Tibial nerve (tissue), 4 donors: ENCODE data around the gene SUFU. TPM values are rescaled to one million over a fixed set of nuclear protein-coding genes. Genes with fewer than 3 reads are reported as not detected.

Experiments
- DNase-seq, 2 donors: peaks; one replicate each; pipeline ENCODE4 v3.0.0-alpha.2; 2019; ENCODE audit warnings: low spot score in 2 of 2
- H3K27ac ChIP-seq, 4 donors: fragments of 200-600 bp; sonication (generic) in 3 of 4; one replicate each; pipeline ENCODE4 v1.5.1; 2017 to 2019; ENCODE audit warnings: mild to moderate bottlenecking in 1 of 4
- H3K27me3 ChIP-seq, 2 donors: fragments of 200-600 bp; sonication (generic) in 1 of 2; one replicate each; pipeline versions ENCODE4 v1.5.1 to v1.6.0; 2017 to 2019
- H3K36me3 ChIP-seq, 3 donors: fragments of 200-600 bp; sonication (generic); one replicate each; pipeline ENCODE4 v1.5.1; 2018 to 2019
- H3K4me1 ChIP-seq, 4 donors: fragments of 200-600 bp; sonication (generic) in 3 of 4; one replicate each; pipeline ENCODE4 v1.5.1; 2017 to 2019
- H3K4me3 ChIP-seq, 4 donors: fragments of 200-600 bp; sonication (generic) in 3 of 4; one replicate each; pipeline ENCODE4 v1.5.1; 2017 to 2019; ENCODE audit warnings: mild to moderate bottlenecking in 1 of 4, moderate library complexity in 1 of 4
- H3K9me3 ChIP-seq, 4 donors: fragments of 200-600 bp; sonication (generic) in 3 of 4; one replicate each; pipeline ENCODE4 v1.5.1; 2017 to 2019
- EP300 ChIP-seq, 2 donors: sonication (generic); formaldehyde crosslinking; IDR thresholded peaks; one replicate each; pipeline ENCODE4 v1.6.1; 2017; ENCODE audit warnings: antibody characterized with exemption in 2 of 2, mild to moderate bottlenecking in 1 of 2
- POLR2A ChIP-seq, 2 donors: fragments of 450-650 bp; IDR thresholded peaks; one replicate each; pipeline ENCODE4 v1.6.1; 2017; ENCODE audit warnings: antibody characterized with exemption in 2 of 2, mild to moderate bottlenecking in 2 of 2, moderate library complexity in 2 of 2
- WGBS, 2 donors: methylation state at CpG; one replicate each; pipeline ENCODE4 v1.1.5; 2018; 5-methylcytosine and 5-hydroxymethylcytosine counted together
- total RNA-seq, 4 donors: library from RNA; depleted of rRNA; stranded (reverse); fragments of >200 nt; gene quantifications; one replicate each; pipeline ENCODE4 v1.1.0, GENCODE V29; 2016
- TF ChIP-seq, protein P1 (sequence below), 5 experiments: fragments of 200-600 bp in 3 of 5; fragments of 450-650 bp in 2 of 5; sonication (generic) in 3 of 5; IDR thresholded peaks; one replicate each; pipeline ENCODE4 v1.5.1; 2016 to 2019; ENCODE audit warnings: antibody characterized with exemption in 5 of 5, mild to moderate bottlenecking in 3 of 5, moderate library complexity in 2 of 5

SUFU gene
- total RNA-seq, 4 donors from 2014 or later: 9.8 to 17.1 (median 14.2) TPM

DNA sequence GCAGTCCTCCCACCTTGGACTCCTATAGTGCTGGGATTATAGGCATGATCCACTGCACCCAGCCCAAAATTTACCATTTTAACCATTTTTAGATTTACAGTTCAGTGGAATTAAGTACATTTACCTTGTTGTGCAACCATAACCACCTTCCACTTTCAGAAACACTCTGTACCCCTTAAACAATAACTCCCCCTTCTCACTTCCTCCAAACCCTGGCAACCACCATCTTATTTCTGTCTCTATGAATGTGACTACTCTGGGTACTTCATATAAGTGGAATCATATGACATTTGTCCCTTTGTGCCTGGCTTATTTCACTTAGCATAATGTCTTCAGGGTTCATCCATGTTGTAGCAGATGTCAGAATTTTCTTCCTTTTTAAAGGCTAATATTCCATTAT is 33.6 kb downstream of the SUFU start:
- DNase-seq: no peak
- Histone ChIP-seq H3K9me3 (no peaks in the 10 kb centered on the region), H3K4me3 (no peak overlapping the region), H3K27me3 (no peaks in the 10 kb centered on the region), H3K4me1 (peaks cover 0 to 8% (median 0%) of the 10 kb centered on the region in 4 donors), H3K36me3 (peaks cover 0 to 14% (median 0%) of the 10 kb centered on the region in 3 donors), H3K27ac (no peak overlapping the region)
- TF ChIP-seq EP300 (IDR thresholded peaks at IDR 0.05) (no peak), POLR2A (IDR thresholded peaks at IDR 0.05) (no peak)
- TF ChIP-seq, protein P1, sequence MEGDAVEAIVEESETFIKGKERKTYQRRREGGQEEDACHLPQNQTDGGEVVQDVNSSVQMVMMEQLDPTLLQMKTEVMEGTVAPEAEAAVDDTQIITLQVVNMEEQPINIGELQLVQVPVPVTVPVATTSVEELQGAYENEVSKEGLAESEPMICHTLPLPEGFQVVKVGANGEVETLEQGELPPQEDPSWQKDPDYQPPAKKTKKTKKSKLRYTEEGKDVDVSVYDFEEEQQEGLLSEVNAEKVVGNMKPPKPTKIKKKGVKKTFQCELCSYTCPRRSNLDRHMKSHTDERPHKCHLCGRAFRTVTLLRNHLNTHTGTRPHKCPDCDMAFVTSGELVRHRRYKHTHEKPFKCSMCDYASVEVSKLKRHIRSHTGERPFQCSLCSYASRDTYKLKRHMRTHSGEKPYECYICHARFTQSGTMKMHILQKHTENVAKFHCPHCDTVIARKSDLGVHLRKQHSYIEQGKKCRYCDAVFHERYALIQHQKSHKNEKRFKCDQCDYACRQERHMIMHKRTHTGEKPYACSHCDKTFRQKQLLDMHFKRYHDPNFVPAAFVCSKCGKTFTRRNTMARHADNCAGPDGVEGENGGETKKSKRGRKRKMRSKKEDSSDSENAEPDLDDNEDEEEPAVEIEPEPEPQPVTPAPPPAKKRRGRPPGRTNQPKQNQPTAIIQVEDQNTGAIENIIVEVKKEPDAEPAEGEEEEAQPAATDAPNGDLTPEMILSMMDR (IDR thresholded peaks at IDR 0.05): no peak

DNA sequence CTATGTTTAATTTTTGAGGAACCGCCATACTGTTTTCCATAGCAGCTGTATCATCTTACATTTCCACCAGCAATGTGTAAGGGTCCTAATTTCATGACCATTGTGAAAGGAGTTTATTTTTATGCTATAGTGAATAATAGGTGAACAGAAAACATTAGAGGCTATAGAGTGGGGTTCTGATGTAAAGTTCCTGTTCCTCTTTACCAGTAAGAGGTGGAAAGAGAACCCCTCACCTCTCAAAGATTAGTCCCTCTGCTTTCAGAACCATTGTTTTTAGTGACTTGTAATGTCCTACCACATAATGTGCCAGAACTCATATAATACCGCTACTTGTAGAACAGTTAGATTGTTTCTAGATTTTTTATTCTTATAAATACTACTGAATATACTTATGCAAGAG is 34.2 kb downstream of the SUFU start:
- TF ChIP-seq EP300 (IDR thresholded peaks at IDR 0.05) (no peak), POLR2A (IDR thresholded peaks at IDR 0.05) (no peak)
- TF ChIP-seq, protein P1 (IDR thresholded peaks at IDR 0.05): no peak
- DNase-seq: no peak
- Histone ChIP-seq H3K36me3 (peaks cover 0 to 8% (median 0%) of the 10 kb centered on the region in 3 donors), H3K4me3 (no peak overlapping the region), H3K27ac (no peak overlapping the region), H3K9me3 (no peaks in the 10 kb centered on the region), H3K4me1 (peaks cover 0 to 8% (median 0%) of the 10 kb centered on the region in 4 donors), H3K27me3 (no peaks in the 10 kb centered on the region)
- 93 to 94% methylated on average over 2 of the region's 2 CpGs for WGBS, 2 donors

DNA sequence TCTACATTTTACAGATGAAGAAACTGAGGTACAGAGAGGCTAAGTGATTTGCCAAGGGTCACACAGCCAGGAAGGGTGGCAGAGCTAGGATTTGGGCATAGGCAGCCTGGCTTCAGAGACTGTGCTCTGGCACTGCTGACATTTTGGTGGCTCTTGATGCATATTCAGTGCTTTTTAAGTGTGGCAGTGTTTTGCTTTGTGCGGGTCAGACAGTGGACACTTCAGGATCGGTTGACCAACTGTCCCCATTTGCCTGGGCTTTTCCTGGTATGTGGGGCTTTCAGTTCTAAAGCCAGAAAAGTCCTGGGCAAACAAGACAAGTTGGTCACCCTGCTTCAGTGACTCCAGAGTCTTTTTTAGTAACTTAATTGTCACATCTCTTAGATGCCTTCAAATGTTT is 35.0 kb downstream of the SUFU start:
- Histone ChIP-seq H3K27ac (no peak overlapping the region), H3K27me3 (no peaks in the 10 kb centered on the region), H3K9me3 (no peaks in the 10 kb centered on the region), H3K36me3 (peaks cover 0 to 6% (median 0%) of the 10 kb centered on the region in 3 donors), H3K4me1 (peaks cover 0 to 8% (median 0%) of the 10 kb centered on the region in 4 donors), H3K4me3 (no peak overlapping the region)
- TF ChIP-seq, protein P1 (IDR thresholded peaks at IDR 0.05): no peak
- no peak for TF ChIP-seq EP300 (IDR thresholded peaks at IDR 0.05)
- TF ChIP-seq POLR2A (IDR thresholded peaks at IDR 0.05): no peak
- no peak for DNase-seq
- 69% methylated on average over 2 of the region's 2 CpGs for WGBS, 2 donors

DNA sequence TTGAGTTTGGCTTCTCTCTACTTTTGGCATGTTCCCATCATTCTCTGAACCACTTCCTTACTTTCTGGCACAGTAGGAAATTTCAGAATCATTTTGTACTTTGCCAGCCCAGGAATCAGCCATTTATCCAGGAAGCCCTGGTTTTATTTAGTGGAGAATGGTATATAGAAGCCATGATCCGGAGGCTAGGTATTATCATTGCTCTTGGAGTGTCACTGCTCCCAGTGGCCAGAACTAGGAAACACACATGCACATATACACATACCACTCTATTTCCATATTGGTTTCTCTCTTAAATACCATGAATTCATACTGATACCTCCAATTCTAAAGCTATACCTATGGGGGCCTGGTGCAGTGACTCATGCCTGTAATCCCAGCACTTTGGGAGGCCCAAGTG is 36.3 kb downstream of the SUFU start:
- Histone ChIP-seq H3K4me3 (no peak overlapping the region), H3K27ac (no peak overlapping the region), H3K27me3 (no peaks in the 10 kb centered on the region), H3K4me1 (peaks cover 0 to 8% (median 0%) of the 10 kb centered on the region in 4 donors), H3K36me3 (no peaks in the 10 kb centered on the region), H3K9me3 (no peaks in the 10 kb centered on the region)
- no peak for TF ChIP-seq POLR2A (IDR thresholded peaks at IDR 0.05)
- no peak for TF ChIP-seq EP300 (IDR thresholded peaks at IDR 0.05)
- TF ChIP-seq, protein P1 (IDR thresholded peaks at IDR 0.05): peak in 3 of 5 experiments; percentile 11 to 22 (median 11)
- DNase-seq: no peak
- WGBS, 2 donors: 68 to 82% methylated on average over 1 of the region's 1 CpG

DNA sequence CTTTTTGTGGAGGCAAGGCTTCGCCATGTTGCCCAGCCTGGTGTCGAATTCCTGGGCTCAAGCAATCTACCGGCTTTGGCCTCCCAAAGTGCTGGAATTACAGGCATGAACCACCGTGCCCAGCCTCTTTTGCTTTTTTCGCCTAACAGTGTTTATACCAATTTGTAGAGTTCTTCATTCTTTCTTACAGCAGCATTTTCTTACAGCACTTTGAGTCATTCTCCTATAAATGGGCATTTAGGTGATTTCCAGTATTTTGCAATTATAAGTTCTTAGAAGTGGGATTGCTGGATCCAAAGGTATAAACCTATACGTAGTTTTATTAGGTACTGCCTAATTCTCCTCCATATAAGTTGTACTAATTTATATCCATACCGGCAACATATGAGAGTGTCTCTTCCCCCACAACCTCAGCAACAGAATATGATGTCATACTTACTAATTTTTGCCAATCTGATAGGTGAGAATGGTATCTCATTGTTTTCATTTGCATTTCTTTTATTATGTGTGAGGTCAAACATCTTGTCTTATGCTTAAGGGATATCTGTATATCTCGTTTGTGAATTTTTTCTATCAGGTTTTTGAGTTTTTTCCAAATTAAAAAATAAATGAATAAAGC is 39.1 kb downstream of the SUFU start:
- WGBS, 2 donors: 83 to 88% methylated on average over 8 of the region's 8 CpGs
- no peak for TF ChIP-seq POLR2A (IDR thresholded peaks at IDR 0.05)
- TF ChIP-seq, protein P1 (IDR thresholded peaks at IDR 0.05): no peak
- no peak for TF ChIP-seq EP300 (IDR thresholded peaks at IDR 0.05)
- H3K4me1 ChIP-seq: peaks cover 0 to 27% (median 0%) of the 10 kb centered on the region in 4 donors

More for the DNA sequence above, 39.1 kb downstream of the SUFU start:
- no peak overlapping the region for H3K4me3 ChIP-seq
- H3K9me3 ChIP-seq: no peaks in the 10 kb centered on the region
- DNase-seq: no peak
- H3K36me3 ChIP-seq: no peaks in the 10 kb centered on the region
- no peaks in the 10 kb centered on the region for H3K27me3 ChIP-seq
- no peak overlapping the region for H3K27ac ChIP-seq
